HG03571 (cell line): ENCODE data around the gene KIF14.
"Not testable (repeated sequence)": the region's sequence is repeated elsewhere in the genome, so short reads cannot be mapped to it uniquely, and the experiment has no call there.

Experiments
- ATAC-seq: cut with Tn5 transposase; IDR thresholded peaks from one replicate; pipeline ENCODE4 v1.9.1; 2021; ENCODE audit not compliant: unreplicated experiment

Gene KIF14

DNA sequence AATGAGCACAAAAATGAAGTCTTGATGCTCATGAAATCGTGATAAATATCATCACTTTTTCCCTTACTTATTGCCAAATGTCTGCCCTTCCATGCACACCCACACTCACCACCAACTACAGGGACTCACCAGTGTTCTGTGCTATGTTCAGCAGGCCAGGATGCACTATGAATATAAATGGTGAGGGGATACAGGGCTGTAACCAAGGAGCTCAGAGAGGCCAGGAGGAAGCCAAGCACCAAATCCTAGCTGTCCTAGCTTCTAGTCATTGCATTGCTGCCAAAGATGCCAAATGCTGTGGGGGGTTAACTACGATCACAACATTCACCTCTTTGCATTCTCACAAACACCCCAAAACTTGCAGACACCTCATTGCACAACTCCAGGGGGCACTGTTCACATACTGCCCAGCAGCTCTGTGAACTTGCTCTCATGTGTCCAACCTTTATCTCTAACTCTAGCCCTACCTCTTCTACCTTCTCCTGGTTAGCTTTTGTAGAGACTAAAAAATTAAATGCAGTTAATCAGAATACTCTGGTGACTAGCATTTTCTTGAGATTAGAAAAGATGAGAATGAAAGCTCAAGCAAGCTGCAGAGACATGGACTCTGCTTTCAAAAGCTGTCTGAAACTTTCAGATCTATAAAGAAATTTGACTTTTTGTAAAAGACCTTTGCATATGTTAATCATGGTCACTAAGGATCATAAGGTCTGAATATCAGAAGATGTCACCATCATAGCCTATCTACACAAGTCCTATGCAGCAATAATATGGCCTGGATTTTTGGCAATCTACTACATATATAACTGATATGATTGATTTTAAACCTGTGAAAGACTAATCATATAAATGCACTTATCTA, 13.9 kb upstream of the KIF14 start:
- no peak for ATAC-seq

DNA sequence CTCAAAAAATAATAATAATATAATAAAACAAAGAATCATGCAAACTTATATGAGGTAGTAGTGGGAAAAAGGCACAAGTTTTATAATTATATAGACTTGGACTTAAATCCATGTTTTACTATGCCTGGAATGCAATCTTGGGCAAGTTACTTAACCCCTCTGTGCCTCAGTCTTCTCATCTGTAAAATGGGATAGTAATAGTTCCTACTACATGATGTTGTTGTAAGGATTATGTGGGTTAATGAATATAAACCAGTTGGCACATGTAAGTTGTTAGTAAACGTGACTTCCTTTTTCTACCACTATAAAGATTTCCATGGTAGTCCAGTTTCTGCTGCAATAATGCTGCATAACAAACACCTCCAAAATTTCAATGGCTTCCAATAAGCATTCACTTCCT, 10.8 kb upstream of the KIF14 start:
- no peak for ATAC-seq

DNA sequence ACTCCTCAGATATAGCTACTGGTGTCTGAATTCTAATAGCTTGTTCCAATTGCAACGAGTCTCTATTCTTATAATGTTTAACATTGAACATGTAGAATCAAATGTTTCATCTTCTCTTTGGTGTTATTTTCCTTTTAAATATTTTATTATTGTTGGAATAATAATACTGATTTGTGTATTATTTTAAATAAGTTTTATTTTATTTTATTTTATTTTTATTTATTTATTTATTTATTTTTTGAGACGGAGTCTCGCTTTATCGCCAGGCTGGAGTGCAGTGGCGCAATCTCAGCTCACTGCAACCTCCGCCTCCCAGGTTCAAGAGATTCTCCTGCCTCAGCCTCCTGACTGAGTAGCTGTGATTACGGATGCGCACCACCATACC, 10.0 kb upstream of the KIF14 start:
- not testable (repeated sequence) for ATAC-seq

DNA sequence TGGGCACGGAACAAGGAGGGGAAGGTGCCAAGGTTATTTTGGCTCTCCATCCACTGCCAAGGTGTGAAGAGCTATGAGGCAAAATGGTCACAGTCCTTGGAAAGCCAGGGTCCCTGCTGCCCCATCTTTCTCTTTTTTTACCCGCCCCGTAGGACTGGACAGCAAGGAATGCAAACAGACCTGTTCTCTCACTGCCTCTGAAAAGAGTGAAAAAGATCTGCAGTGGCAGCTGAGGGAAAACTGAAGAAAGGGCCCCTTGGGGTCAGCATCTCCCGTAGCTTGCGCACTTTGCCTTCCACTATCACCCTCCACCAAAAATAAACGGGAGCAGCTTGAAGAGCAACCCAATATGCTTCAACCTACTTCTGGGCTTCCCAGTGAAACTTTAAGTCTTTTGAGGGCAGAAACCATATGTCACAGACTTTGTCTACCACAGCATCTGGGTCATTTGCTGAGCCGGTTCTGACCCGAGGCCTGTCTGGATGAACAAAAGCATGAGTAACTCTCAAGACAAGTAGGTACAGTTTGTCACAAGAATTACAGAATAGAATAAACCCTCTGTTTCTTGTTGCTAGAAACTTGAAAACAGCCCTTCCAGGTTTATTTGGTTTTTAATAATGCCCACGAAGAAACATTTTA, 9.4 kb upstream of the KIF14 start:
- no peak for ATAC-seq

DNA sequence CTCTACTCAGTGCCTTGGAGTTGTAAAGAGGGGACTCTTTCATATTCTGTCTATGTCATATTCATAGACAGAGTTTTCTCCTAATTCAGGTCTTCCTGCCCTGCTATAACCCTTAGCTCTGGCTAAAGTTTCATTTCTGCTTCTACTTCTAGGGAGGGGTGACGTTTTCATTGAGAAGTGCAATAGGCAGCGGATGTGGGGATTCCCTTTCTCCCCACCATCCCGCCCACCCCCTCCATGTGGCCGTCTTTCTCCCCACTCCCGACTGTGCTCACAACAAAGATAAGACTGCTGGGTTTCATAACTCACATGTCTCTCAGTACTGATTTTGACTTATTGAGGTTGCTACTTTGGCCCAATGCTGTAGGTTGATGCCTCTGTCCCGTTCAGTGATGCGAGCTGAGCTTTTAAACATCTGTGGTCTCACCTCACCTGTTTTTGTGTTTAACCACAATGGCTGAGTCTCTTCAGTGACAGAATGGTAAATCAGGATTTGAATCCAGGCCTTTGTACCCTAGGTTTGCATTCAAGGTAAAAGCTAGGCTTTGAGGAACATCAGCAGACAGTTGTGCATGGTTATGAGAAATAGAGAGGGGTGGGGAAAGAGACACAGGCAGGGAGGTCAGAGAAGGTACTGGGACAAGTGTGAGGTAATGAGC, 7.8 kb upstream of the KIF14 start:
- ATAC-seq = peak; percentile 65

DNA sequence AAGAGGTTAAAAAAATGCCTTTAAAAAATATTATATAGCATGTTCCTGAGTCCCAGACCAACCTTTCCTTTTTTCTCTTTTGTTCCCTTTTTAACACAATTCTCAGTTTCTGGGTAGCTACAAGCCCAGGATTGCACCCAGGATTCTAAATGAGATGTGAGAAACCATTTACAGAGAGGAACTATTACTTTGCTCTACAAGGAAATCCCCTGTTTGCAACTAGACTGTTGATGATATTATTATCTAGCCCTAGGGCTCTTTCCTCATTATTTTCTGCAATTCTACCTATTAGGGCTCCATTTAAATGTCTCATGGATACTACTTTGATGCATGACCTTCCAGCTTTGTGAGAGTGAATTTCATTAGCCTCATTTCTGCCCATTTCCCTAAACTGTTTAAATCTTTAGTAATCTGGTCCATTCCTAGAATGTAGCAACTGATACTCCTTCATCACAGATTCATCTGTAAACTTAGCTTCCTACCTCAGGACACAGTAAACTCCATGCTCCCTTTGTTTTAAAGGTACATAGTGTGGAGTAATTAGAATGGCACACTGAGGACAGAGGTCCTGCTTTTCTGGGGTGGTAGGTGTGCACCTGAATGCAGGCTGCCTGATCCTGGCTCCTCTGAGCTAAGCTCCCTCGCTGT, 7.1 kb upstream of the KIF14 start:
- ATAC-seq = peak; percentile 28

DNA sequence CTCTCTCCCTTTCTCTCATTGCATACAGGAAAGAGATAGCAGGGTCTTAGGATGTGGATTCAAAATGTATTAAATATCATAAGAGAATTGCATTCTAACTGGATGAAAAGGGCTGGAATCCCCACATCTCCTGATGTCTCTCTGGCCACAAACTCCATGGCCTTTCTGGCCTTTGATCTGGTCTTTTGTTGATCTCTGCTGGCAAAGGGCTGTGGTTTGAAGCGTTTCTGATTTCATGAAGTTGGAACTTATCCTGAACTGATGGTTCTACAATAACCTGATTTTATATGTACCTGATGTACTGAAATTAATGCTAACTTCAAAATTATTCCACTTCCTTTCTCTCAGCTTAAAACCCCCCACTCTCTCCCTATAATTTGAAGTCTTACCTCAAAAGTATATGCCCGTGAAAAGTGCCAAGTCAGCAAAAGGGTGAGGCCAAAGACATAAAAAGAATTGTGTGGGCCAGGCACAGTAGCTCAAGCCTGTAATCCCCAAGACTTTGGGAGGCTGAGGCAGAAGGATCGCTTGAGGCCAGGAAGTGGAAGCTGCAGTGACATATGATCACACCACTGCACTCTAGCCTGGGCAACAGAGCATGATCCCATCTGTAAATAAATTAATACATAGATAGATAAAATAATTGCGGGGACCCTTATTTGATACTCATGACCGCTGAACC, 6.4 kb upstream of the KIF14 start:
- no peak for ATAC-seq

DNA sequence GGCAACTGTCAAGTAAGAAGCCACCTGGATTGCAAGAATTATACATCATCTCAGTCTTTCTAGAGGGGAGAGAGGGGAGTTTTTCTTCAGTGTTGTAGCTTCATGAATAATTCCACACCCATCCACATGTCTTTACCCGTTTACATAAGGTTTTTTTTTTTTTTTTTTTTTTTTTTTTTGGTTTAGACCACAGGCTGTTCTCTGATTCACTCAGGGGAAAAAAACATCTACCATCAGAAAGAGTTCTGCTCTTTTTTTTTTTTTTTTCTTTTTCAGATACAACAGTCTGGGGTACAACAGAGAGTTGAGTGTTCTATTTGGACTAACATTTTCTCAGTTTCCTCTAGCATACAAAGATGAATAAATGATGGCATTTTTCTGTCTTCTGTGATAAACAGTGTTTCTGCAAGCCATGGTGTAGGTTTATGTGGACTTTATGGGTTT, 4.9 kb upstream of the KIF14 start:
- ATAC-seq = no peak

DNA sequence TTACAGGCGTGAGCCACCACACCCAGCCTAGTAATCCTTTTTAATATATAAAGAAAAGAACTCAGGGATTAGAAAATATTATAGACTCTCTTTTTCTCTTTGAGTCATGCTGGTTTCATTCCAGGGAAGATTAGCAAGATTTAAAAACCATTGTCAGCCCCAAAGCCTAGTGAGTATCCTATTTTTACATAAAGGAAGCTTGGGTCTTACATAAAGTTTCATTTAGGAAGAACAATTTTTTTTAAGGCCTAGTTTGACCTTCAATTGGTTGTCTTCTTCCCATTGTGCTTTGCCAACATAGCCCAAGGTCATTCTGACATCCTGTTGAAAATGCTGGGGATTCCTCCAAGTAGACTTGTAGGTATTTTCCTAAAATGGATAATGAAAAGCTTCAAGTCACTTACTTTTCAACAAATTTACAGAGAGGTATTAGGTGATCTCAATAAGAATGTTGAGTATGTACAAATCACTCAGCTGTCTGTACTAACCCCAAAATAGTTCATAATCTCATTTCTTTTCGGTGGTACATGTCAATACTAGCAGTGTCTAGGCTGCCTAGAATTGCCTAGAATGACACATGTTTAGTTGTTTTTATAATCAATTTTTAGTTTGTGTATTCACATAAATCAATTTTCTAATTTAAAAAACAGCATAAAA, 4.3 kb upstream of the KIF14 start:
- ATAC-seq = no peak

DNA sequence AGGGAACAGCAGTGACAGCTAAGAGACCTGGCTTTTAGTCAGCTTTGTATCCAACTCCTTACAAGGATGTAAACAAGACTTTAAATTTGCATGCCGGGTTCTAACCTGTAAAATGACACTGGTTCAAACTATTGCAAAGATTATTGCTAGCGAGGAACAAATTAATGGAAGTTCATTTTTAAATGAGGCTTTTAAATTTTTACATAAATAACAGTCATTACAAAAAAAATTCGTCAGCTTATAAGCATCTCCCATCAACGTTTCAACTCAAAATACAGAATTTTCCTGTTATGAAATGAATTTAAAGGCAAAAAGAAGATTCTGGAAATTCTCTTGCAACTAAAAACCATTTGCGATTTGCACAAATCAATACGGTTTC, 668 bp downstream of the KIF14 start:
- ATAC-seq = no peak

DNA sequence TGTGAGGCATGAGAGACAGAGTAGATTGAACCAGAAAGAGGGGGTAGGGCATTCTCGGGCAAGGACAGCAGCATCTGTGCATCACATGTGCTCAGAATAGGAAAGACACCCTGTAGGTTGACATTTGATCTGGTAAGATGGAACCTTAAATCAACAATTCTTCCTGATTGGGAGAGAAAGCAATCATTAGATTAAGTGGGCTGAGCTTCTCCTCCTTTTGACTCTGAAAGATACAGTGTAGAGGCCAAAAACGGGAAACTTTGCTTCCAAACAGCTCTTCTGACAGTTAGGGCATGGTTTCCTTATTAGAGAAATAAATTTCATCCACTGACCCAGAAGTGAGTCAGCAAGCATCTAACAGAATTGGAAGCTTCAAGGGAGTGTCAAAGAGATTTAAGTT, 9.7 kb downstream of the KIF14 start:
- ATAC-seq = no peak

DNA sequence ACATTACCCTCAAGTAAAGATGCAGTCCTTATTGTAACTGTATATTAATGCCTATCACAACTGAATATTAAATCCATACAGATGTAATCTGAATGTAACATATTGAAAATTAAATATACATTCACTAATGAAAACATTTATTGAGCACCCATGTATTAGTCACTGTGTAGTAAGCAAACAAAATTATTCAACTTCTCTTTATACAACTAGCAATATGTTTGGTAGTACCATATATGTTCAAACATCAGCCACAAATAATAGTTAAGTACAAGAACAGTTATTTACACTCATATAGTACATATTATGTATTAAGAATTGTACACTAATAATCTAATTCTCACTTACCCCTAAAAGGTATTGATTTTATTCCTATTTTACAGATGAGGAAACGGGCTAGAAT, 17.9 kb downstream of the KIF14 start:
- ATAC-seq = no peak

DNA sequence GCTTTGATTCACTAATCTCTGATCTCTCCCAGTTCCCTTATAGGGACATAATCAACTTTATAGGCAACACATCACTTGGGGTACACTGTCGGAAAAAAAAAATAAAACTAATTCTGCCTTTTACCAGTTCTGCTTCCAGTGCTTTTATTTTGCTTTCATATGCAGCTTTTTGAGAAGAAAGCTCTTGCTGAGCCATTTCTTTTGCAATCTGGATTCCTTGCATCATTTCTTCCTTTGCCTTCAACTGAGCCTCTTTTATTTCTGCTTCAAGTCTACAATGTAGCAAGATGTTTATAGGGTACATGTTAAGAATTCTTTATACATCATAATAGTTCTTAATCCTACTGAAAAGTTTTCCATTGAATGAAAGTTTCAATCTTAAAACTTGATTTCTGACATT, 30.6 kb downstream of the KIF14 start:
- no peak for ATAC-seq

DNA sequence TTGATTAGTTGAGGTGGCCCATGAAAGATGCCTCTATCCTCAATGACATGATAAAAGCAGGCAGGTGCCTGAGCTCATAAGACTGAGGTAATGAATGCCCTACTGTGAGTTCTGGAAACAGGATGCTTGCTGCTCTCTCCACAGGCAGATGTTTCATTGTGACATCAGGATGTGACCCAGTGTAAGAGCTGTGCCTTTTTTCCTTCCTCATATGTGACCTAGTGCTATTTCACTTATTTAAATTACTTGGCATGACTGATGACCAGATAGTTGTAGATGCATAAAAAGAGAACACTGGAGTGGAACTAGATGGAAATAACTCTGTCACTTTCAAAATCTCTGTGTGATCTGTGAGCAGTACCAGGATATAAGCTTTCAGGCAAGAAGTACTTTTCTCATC, 31.9 kb downstream of the KIF14 start:
- ATAC-seq = no peak

DNA sequence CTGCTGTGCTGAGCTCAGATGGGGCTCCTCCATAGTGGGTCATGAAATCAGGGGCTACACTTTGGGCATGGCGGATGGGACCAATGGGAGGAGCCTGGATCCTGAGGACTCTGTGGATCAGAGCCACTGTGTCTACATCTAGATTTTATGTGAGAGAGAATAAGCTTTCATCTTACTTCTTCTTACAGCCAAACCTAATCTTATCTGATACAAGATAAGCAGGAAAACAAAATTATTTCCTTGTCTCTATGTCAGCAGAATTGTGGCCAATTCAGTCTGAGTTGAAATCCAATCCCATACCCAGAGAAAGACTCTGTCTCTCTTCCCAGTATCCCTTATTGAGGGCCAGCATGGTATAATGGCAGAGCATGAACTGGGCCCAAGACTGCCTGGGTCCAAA, 56.2 kb downstream of the KIF14 start:
- ATAC-seq = no peak

DNA sequence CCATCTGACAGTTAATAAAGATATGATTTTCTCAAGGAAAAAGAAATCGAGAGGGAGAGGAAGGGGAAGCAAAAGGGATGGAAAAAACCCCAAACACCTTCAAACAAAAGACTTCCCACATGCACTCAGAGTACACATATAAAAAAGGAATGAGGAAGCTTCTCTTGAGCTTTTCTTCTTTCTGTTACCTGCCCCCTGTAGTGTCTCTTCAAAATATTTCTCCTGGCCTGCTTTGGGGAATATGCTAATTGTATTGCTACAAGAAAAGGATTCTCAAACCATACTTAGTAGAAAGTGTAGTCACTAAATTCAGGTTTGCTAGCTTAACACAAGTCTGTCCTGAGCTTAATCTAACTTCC, 58.7 kb downstream of the KIF14 start:
- peak; percentile 10 for ATAC-seq

DNA sequence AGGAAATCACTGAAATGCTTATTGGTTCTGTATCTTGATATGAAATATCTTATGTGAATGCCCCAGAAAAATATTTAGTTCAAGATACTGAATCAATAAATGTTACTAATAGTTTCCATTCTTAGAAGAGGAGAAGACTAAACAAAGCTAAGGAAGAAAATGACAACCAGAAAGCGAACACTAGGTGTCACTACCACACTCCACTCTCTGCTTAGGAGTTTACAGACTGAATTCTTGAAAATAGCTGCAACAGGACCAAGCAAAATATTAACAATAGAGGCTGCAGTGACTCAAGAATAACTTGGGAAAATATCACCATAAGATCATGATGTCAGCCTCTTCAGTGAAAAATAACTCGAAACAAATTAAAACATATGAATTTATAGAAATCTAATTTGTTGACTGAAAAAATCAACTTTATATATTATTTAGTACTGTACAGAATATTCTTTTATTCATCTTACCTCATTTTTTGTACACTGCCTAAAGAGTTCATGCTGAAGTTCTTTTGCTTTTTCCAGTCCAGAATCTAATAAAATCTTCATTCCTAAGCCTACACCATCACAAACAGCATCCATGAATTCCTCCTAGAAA, 61.6 kb downstream of the KIF14 start:
- ATAC-seq = no peak

DNA sequence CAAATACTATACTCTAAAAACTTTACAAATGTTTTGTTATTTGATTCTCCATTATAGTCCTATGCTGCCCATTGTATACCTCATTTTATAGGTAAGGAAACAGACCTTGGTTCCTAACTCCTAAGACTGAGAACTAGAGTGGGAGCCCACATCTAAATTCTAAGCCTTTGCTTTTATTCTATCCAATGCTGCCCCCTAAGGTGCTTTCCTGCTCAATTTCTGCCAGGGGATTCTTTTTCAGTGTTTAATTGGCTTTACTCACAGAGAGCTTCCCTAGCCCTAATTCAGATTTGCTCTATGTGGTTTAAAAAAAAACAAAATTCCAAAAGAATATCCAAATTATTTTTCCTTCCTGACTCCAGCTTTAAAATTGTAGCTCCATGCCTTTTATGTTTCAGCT, 64.5 kb downstream of the KIF14 start:
- ATAC-seq = no peak

DNA sequence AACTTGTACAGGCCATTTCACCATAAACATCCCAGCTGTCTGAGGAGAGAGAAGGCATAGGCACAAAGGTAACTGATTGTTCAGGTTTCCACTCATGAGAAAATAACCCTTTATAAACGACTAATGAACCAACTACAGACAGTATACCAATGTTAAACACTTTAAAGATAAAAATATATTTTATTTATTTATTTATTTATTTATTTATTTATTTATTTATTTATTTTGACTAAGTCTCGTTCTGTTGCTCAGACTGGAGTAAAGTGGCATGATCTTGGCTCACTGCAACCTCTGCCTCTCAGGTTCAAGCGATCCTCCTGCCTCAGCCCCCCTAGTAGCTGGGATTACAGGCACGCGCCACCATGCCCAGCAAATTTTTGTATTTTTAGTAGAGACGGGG, 67.8 kb downstream of the KIF14 start:
- ATAC-seq = not testable (repeated sequence)

DNA sequence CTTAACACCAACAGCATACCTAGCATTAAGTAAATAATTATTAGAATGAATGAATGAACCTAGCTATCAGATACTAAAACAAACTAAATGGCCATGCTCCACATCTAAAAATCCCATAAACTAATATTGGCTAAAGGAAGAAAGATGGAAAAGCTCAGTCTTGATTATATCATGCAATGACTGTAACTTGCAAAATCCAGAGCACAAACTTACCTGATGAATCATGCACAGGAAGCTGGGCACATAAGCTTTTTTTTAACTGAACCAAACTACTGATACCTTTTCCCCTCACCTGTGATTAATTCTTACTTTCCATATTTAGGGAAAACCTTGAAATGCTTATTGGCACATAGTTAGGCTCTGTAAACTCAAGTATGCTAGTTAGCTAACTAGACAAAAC, 70.2 kb downstream of the KIF14 start:
- no peak for ATAC-seq
